ENCODE results near the gene ELP2. TPM values are rescaled to one million over a fixed set of nuclear protein-coding genes. Genes with fewer than 3 reads are reported as not detected.
"Not testable (repeated sequence)": the region's sequence is repeated elsewhere in the genome, so short reads cannot be mapped to it uniquely, and the experiment has no call there.

ELP2 gene, protein sequence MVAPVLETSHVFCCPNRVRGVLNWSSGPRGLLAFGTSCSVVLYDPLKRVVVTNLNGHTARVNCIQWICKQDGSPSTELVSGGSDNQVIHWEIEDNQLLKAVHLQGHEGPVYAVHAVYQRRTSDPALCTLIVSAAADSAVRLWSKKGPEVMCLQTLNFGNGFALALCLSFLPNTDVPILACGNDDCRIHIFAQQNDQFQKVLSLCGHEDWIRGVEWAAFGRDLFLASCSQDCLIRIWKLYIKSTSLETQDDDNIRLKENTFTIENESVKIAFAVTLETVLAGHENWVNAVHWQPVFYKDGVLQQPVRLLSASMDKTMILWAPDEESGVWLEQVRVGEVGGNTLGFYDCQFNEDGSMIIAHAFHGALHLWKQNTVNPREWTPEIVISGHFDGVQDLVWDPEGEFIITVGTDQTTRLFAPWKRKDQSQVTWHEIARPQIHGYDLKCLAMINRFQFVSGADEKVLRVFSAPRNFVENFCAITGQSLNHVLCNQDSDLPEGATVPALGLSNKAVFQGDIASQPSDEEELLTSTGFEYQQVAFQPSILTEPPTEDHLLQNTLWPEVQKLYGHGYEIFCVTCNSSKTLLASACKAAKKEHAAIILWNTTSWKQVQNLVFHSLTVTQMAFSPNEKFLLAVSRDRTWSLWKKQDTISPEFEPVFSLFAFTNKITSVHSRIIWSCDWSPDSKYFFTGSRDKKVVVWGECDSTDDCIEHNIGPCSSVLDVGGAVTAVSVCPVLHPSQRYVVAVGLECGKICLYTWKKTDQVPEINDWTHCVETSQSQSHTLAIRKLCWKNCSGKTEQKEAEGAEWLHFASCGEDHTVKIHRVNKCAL
- total RNA-seq (ENCODE audit: unreplicated experiment), result 96.2 TPM
- long read RNA-seq, full-length matches to known transcripts, result 23 of 30 reads
- long read RNA-seq, partial matches to known transcripts, result 3 of 30 reads
- long read RNA-seq, other reads (novel, unspliced or antisense), result 4 of 30 reads

DNA sequence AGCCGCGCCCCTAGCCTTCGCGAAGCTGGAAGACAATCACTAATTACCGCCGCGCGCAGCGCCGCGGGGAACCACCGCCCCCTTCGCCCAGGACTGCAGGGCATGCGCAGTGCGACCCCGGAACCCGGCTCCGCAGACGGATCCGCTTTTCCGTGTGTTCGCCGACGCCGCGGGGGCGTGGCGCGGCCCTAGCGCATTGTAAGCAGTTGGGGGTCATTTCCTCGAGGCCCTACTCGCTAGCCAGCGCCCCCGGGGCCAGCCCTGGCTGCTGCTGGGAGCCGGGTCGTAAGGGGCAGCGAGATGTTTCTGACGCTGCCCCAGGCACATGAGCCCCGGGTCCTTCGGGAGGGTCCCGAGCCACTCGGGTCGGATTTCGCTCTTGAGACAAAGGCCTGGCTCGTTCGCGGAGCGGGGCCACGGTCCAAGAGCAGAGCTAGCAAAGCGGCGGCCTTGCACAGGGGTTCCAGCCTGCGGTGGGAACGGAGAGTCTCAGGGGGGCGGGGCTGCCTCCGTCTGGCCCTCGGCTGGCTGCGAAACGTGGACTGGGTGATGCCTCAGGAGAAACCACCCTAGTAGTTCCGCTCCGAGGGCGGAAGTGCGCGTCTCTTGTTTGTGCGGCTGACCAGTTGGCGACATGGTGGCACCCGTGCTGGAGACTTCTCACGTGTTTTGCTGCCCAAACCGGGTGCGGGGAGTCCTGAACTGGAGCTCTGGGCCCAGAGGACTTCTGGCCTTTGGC, at the start of gene ELP2, which contains the start of gene SLC39A6:
ELP2 (plus strand) TSS at position 600 of the 739 bp plus-strand sequence; CDS start at position 635, 35 bp downstream.
SLC39A6 (minus strand) TSS at position 41 of the 739 bp plus-strand sequence. CDS start 2,333 bp downstream, outside the sequence.
- Mint-ChIP-seq H3K27ac (ENCODE audit: unreplicated experiment) (peak within 1 kb of the TSS; percentile 92), H3K27me3 (ENCODE audit: unreplicated experiment) (peaks cover 10% of the 10 kb centered on the region), H3K4me1 (ENCODE audit: low read depth, unreplicated experiment) (peaks cover 23% of the 10 kb centered on the region), H3K4me3 (ENCODE audit: unreplicated experiment) (peak within 1 kb of the TSS; percentile 97), H3K9me3 (ENCODE audit: unreplicated experiment) (peaks cover 4% of the 10 kb centered on the region), H3K36me3 (ENCODE audit: unreplicated experiment) (peaks cover 4% of the 10 kb centered on the region)
- TF ChIP-seq, protein P1, sequence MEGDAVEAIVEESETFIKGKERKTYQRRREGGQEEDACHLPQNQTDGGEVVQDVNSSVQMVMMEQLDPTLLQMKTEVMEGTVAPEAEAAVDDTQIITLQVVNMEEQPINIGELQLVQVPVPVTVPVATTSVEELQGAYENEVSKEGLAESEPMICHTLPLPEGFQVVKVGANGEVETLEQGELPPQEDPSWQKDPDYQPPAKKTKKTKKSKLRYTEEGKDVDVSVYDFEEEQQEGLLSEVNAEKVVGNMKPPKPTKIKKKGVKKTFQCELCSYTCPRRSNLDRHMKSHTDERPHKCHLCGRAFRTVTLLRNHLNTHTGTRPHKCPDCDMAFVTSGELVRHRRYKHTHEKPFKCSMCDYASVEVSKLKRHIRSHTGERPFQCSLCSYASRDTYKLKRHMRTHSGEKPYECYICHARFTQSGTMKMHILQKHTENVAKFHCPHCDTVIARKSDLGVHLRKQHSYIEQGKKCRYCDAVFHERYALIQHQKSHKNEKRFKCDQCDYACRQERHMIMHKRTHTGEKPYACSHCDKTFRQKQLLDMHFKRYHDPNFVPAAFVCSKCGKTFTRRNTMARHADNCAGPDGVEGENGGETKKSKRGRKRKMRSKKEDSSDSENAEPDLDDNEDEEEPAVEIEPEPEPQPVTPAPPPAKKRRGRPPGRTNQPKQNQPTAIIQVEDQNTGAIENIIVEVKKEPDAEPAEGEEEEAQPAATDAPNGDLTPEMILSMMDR (IDR thresholded peaks at IDR 0.05; ENCODE audit: partially characterized antibody, unreplicated experiment), result no peak
- peak; percentile 98 for DNase-seq

DNA sequence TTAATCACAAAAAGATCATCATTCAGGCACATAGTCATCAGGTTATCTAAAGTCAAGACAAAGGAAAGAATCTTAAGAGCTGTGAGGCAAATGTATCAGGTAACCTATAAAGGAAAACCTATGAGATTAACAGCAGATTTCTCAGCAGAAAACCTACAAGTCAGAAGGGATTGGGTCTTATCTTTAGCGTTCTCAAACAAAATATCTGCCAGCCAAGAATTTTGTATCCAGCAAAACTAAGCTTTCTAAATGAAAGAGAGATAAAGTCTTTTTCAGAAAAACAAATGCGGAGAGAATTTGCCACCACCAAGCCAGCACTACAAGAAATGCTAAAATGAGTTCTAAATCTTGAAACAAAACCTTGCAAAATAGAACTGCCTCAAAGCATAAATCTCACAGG, 48.6 kb upstream of the ELP2 start:
- H3K27ac Mint-ChIP-seq (ENCODE audit: unreplicated experiment); H3K4me3 Mint-ChIP-seq (ENCODE audit: unreplicated experiment); H3K9me3 Mint-ChIP-seq (ENCODE audit: unreplicated experiment); DNase-seq; H3K4me1 Mint-ChIP-seq (ENCODE audit: low read depth, unreplicated experiment); H3K27me3 Mint-ChIP-seq (ENCODE audit: unreplicated experiment): not testable (repeated sequence)
- peaks cover 35% of the 10 kb centered on the region for H3K36me3 Mint-ChIP-seq (ENCODE audit: unreplicated experiment)

DNA sequence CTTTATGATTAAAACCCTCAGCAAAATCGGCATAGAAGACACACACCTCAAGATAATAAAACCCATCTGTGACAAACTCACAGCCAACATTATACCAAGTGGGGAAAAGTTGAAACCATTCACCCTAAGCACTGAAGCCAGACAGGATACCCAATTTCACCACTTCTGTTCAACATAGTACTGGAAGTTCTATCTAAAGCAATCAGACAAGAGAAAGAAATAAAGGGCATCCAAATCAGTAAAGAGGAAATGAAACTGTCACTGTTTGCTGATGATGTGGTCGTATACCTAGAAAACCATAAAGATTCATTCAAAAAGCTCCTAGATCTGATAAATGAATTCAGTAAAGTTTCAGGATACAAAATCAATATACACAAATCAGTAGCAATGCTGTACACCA, 46.0 kb upstream of the ELP2 start:
- no peak for DNase-seq

DNA sequence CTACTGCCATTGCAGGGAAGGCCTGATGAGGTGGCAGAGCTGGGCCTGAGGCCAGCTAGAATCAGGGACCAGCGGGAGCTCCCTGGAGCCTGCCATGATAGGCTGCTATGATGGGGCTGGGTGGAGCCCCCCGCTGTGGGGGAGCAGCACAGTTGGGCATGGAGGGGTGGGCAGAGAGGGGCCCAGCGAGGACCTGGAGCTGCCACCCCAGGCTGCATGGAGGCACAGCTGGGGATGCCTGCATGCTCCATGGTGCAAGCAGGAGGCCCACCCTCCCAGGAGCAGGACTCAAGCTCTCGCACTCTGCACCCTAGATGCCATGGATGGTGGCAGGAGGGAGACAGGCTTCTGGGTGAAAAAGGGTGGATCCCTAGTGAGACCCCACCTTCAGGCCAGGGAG, 44.5 kb upstream of the ELP2 start:
- peaks cover 4% of the 10 kb centered on the region for H3K9me3 Mint-ChIP-seq (ENCODE audit: unreplicated experiment)

More for the DNA sequence above, 46.0 kb upstream of the ELP2 start:
- peaks cover 6% of the 10 kb centered on the region for H3K9me3 Mint-ChIP-seq (ENCODE audit: unreplicated experiment)
- peaks cover 4% of the 10 kb centered on the region for H3K27me3 Mint-ChIP-seq (ENCODE audit: unreplicated experiment)
- no peak overlapping the region for H3K27ac Mint-ChIP-seq (ENCODE audit: unreplicated experiment)
- no peak overlapping the region for H3K4me3 Mint-ChIP-seq (ENCODE audit: unreplicated experiment)
- TF ChIP-seq, protein P1 (IDR thresholded peaks at IDR 0.05; ENCODE audit: partially characterized antibody, unreplicated experiment), result no peak
- H3K4me1 Mint-ChIP-seq (ENCODE audit: low read depth, unreplicated experiment), result no peaks in the 10 kb centered on the region
- peaks cover 34% of the 10 kb centered on the region for H3K36me3 Mint-ChIP-seq (ENCODE audit: unreplicated experiment)

More for the DNA sequence above, 44.5 kb upstream of the ELP2 start:
- no peak for DNase-seq
- TF ChIP-seq, protein P1 (IDR thresholded peaks at IDR 0.05; ENCODE audit: partially characterized antibody, unreplicated experiment), result no peak
- Mint-ChIP-seq H3K27ac (ENCODE audit: unreplicated experiment) (no peak overlapping the region), H3K27me3 (ENCODE audit: unreplicated experiment) (peaks cover 2% of the 10 kb centered on the region), H3K4me1 (ENCODE audit: low read depth, unreplicated experiment) (no peaks in the 10 kb centered on the region), H3K36me3 (ENCODE audit: unreplicated experiment) (peaks cover 25% of the 10 kb centered on the region), H3K4me3 (ENCODE audit: unreplicated experiment) (no peak overlapping the region)
